NT2/D1 (cell line): ENCODE data around the gene HIC1.

Source experiments
- DNase-seq: peaks from one replicate; pipeline ENCODE4 v3.0.0-alpha.2; 2011; ENCODE audit warnings: low read depth, low spot score
- H3K27me3 ChIP-seq: 2 replicates; pipeline ENCODE4 v1.6.0; 2011; ENCODE audit warnings: mild to moderate bottlenecking; ENCODE audit not compliant: insufficient read length, insufficient read depth
- H3K36me3 ChIP-seq: 2 replicates; pipeline ENCODE4 v1.6.1; 2011; ENCODE audit warnings: mild to moderate bottlenecking, low read length, mixed read lengths; ENCODE audit not compliant: insufficient read depth, insufficient read length
- H3K4me1 ChIP-seq: 2 replicates; pipeline ENCODE4 v1.5.1; 2011; ENCODE audit not compliant: insufficient read depth, insufficient read length
- H3K4me3 ChIP-seq: 2 replicates; pipeline ENCODE4 v1.5.1; 2011; ENCODE audit warnings: low read depth; ENCODE audit not compliant: insufficient read length
- H3K9ac ChIP-seq: 2 replicates; pipeline ENCODE4 v1.6.0; 2011; ENCODE audit warnings: low read depth; ENCODE audit not compliant: insufficient read length
- H3K9me3 ChIP-seq: 2 replicates; pipeline ENCODE4 v1.5.1; 2011; ENCODE audit warnings: mild to moderate bottlenecking, low read length; ENCODE audit not compliant: insufficient read depth
- SUZ12 ChIP-seq: IDR thresholded peaks from 2 replicates; pipeline ENCODE4 v1.6.1; 2011; ENCODE audit not compliant: insufficient read length, insufficient read depth; ENCODE audit errors: extremely low read depth
- YY1 ChIP-seq: IDR thresholded peaks from 2 replicates; pipeline ENCODE4 v1.6.1; 2011; ENCODE audit not compliant: insufficient read length, insufficient read depth
- ZNF274 ChIP-seq: IDR thresholded peaks from 2 replicates; pipeline ENCODE4 v1.6.1; 2011; ENCODE audit warnings: mild to moderate bottlenecking, low read depth, low read length

HIC1 gene

DNA sequence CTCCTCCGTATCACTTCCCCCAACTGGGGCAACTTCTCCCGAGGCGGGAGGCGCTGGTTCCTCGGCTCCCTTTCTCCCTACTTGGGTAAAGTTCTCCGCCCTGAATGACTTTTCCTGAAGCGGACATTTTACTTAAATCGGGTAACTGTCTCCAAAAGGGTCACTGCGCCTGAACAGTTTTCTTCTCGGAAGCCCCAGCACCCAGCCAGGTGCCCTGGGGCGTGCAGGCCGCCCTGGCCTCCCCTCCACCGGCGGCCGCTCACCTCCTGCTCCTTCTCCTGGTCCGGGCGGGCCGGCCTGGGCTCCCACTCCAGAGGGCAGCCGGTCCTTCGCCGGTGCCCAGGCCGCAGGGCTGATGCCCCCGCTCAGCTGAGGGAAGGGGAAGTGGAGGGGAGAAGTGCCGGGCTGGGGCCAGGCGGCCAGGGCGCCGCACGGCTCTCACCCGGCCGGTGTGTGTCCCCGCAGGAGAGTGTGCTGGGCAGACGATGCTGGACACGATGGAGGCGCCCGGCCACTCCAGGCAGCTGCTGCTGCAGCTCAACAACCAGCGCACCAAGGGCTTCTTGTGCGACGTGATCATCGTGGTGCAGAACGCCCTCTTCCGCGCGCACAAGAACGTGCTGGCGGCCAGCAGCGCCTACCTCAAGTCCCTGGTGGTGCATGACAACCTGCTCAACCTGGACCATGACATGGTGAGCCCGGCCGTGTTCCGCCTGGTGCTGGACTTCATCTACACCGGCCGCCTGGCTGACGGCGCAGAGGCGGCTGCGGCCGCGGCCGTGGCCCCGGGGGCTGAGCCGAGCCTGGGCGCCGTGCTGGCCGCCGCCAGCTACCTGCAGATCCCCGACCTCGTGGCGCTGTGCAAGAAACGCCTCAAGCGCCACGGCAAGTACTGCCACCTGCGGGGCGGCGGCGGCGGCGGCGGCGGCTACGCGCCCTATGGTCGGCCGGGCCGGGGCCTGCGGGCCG, 1.6 kb downstream of the HIC1 start:
- Histone ChIP-seq H3K9ac (peak overlapping the region; percentile 50), H3K27me3 (peaks cover 55% of the 10 kb centered on the region), H3K36me3 (peaks cover 18% of the 10 kb centered on the region), H3K4me3 (peak overlapping the region; percentile 21), H3K9me3 (peaks cover 7% of the 10 kb centered on the region; the same call in 1 of the 2 replicates), H3K4me1 (peaks cover 12% of the 10 kb centered on the region)
- no peak for TF ChIP-seq YY1
- TF ChIP-seq ZNF274: no peak
- no peak for TF ChIP-seq SUZ12
- no peak for DNase-seq

DNA sequence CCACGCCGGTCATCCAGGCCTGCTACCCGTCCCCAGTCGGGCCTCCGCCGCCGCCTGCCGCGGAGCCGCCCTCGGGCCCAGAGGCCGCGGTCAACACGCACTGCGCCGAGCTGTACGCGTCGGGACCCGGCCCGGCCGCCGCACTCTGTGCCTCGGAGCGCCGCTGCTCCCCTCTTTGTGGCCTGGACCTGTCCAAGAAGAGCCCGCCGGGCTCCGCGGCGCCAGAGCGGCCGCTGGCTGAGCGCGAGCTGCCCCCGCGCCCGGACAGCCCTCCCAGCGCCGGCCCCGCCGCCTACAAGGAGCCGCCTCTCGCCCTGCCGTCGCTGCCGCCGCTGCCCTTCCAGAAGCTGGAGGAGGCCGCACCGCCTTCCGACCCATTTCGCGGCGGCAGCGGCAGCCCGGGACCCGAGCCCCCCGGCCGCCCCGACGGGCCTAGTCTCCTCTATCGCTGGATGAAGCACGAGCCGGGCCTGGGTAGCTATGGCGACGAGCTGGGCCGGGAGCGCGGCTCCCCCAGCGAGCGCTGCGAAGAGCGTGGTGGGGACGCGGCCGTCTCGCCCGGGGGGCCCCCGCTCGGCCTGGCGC, 2.4 kb downstream of the HIC1 start:
- no peak for TF ChIP-seq ZNF274
- no peak for TF ChIP-seq YY1
- TF ChIP-seq SUZ12: no peak
- peaks cover 10% of the 10 kb centered on the region for H3K4me1 ChIP-seq
- H3K4me3 ChIP-seq: no peak overlapping the region
- peaks cover 7% of the 10 kb centered on the region; the same call in 1 of the 2 replicates for H3K9me3 ChIP-seq
- no peak for DNase-seq
- H3K27me3 ChIP-seq: peaks cover 48% of the 10 kb centered on the region
- peaks cover 21% of the 10 kb centered on the region for H3K36me3 ChIP-seq
- no peak overlapping the region for H3K9ac ChIP-seq

GRCh38 chr17:2057760-2058585, 3.1 kb downstream of the HIC1 start:
- H3K36me3 ChIP-seq: peaks cover 21% of the 10 kb centered on the region
- no peak for DNase-seq
- H3K9me3 ChIP-seq: peaks cover 7% of the 10 kb centered on the region; the same call in 1 of the 2 replicates
- H3K4me3 ChIP-seq: no peak overlapping the region
- H3K4me1 ChIP-seq: peaks cover 13% of the 10 kb centered on the region
- H3K9ac ChIP-seq: no peak overlapping the region
- H3K27me3 ChIP-seq: peaks cover 46% of the 10 kb centered on the region
- TF ChIP-seq YY1: no peak
- no peak for TF ChIP-seq SUZ12
- no peak for TF ChIP-seq ZNF274

DNA sequence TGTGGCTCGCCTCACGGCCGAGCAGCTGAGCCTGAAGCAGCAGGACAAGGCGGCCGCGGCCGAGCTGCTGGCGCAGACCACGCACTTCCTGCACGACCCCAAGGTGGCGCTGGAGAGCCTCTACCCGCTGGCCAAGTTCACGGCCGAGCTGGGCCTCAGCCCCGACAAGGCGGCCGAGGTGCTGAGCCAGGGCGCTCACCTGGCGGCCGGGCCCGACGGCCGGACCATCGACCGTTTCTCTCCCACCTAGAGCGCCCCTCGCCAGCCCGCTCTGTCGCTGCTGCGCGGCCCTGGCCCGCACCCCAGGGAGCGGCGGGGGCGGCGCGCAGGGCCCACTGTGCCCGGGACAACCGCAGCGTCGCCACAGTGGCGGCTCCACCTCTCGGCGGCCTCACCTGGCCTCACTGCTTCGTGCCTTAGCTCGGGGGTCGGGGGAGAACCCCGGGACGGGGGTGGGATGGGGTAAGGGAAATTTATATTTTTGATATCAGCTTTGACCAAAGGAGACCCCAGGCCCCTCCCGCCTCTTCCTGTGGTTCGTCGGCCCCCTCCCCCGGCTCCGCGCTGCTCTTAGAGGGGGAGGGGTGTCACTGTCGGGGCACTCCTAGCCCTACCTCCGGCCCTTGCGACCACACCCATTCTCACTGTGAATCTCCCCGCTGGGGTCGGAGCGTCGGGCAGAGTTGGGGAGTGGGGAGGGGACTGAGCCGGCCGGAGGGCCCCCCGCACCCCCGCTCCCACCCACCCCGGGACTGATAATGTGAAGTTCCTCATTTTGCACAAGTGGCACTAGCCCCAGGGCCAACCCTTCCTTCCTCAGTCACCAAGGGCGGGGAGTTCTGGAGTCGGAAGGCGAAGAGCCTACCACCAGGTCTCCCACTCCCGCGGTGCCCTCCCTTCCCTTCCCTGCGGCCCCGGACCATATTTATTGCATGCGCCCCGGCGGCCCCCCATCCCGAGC, 4.0 kb downstream of the HIC1 start:
- TF ChIP-seq YY1: no peak
- TF ChIP-seq ZNF274: no peak
- no peak for TF ChIP-seq SUZ12
- peaks cover 21% of the 10 kb centered on the region for H3K36me3 ChIP-seq
- no peak for DNase-seq
- H3K9me3 ChIP-seq: peaks cover 7% of the 10 kb centered on the region; the same call in 1 of the 2 replicates
- H3K9ac ChIP-seq: no peak overlapping the region
- H3K4me3 ChIP-seq: no peak overlapping the region
- H3K4me1 ChIP-seq: peaks cover 17% of the 10 kb centered on the region
- H3K27me3 ChIP-seq: peaks cover 37% of the 10 kb centered on the region

DNA sequence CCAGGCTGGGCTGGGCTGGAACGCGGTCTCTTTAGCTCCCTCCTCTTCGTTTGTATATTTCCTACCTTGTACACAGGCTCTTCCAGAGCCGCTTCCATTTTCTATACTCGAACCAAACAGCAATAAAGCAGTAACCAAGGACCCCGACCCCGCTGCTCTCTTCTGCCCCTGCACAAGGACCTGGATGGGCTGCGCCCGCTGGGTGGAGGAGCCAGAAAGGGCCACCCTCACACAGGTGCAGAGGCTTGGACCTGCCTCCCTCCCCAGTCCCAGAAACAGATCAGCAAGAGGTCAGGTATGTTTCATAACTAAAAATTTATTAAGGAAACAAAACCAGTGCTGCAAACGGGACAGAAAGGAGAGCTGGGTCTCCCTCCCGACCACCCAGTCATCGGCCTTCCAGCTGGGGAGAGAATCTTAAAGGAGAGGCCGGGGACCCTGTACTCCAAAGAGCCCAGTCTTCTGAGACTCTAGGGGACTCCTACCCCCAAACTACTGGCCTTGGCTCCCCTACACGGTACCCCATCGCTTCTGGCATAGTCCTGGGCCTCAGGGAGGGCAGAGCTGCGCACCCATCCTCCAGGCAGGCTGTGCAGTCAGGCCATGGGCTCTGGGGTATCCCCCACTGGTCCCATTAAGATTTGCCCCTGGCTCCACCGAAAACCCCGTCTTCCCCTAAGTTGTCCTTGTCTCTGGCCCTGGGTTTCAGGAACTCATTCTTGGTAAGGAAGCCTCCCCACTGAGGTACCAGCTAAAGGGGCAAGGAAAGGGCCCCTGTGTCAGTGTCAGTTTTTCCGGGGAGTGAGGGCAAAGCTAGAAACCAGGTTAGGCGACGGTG, 4.9 kb downstream of the HIC1 start:
- peaks cover 28% of the 10 kb centered on the region for H3K27me3 ChIP-seq
- H3K9ac ChIP-seq: no peak overlapping the region
- H3K36me3 ChIP-seq: peaks cover 22% of the 10 kb centered on the region
- H3K4me3 ChIP-seq: no peak overlapping the region
- peaks cover 7% of the 10 kb centered on the region; the same call in 1 of the 2 replicates for H3K9me3 ChIP-seq
- H3K4me1 ChIP-seq: peaks cover 22% of the 10 kb centered on the region
- DNase-seq: no peak
- TF ChIP-seq YY1 (no peak), ZNF274 (no peak), SUZ12 (no peak)

DNA sequence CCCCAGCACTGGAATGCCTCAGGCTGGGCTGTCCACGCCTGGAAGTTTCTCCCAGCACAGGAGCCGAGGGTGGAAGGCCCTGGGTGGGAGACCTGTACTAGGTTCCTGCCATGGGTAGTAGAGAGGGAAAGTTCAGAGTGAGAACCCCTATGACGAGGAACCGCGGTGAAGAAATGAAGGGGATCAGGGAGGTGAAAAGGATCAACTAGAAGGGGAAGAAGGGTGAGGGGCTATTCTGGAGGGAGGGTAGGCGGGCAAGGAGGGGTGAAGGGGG, 5.4 kb downstream of the HIC1 start:
- Histone ChIP-seq H3K36me3 (peaks cover 28% of the 10 kb centered on the region), H3K4me1 (peaks cover 27% of the 10 kb centered on the region), H3K9me3 (peaks cover 7% of the 10 kb centered on the region; the same call in 1 of the 2 replicates), H3K4me3 (no peak overlapping the region), H3K27me3 (peaks cover 22% of the 10 kb centered on the region), H3K9ac (no peak overlapping the region)
- TF ChIP-seq YY1 (no peak), ZNF274 (no peak), SUZ12 (no peak)
- DNase-seq: no peak
